GM12878 (cell line): Measurements from ENCODE around the gene DGKK. TPM values are rescaled to one million over a fixed set of nuclear protein-coding genes. Genes with fewer than 3 reads are reported as not detected.

Source experiments
- MAX ChIP-seq: IDR thresholded peaks from 2 replicates; pipeline ENCODE4 v1.6.1; 2012; ENCODE audit warnings: low read depth, low read length, improper control_type of control experiment
- SKIL ChIP-seq: fragments of 450-650 bp; IDR thresholded peaks from 2 replicates; pipeline ENCODE4 v1.6.1; 2017; ENCODE audit warnings: mild to moderate bottlenecking, low read depth, inconsistent platforms; ENCODE audit not compliant: poor library complexity, severe bottlenecking
- SPI1 ChIP-seq: IDR thresholded peaks from 2 replicates; pipeline ENCODE4 v1.6.1; 2011; ENCODE audit warnings: low read depth, mild to moderate bottlenecking, low read length, moderate library complexity, borderline replicate concordance; ENCODE audit not compliant: insufficient read depth
- STAT1 ChIP-seq: fragments of 450-650 bp; conservative IDR thresholded peaks from 2 replicates; pipeline ENCODE4 v1.6.1; 2014; ENCODE audit warnings: antibody characterized with exemption, mild to moderate bottlenecking
- TBL1XR1 ChIP-seq: IDR thresholded peaks from 2 replicates; pipeline ENCODE4 v1.6.1; 2012; ENCODE audit warnings: low read depth, low read length, improper control_type of control experiment
- polyA plus RNA-seq, 11 experiments: library from polyadenylated mRNA; depleted of rRNA in 4 of 11; unstranded in 6 of 11; stranded (reverse) in 5 of 11; fragments of >200 nt; fragmentation: Nextera tagmentation in 4 of 11; fragmentation: Illumina TruSeq in 1 of 11; extraction: Ambion mirVana in 4 of 11; extraction: Trizol in 1 of 11; gene quantifications; 1 replicate in 1 of 11; 2 replicates in 10 of 11; pipeline versions ENCODE4 v1.2.1 to v1.2.3, GENCODE V29; 2011 to 2016; ENCODE audit warnings: inconsistent platforms in 2 of 11, missing spikeins in 2 of 11, low read depth in 1 of 11
- total RNA-seq, 4 experiments: library from RNA; depleted of rRNA in 3 of 4; stranded (reverse); fragments of >200 nt in 3 of 4; fragmentation: Illumina TruSeq in 1 of 4; extraction: Trizol in 1 of 4; gene quantifications; 2 replicates each; pipeline versions ENCODE4 v1.2.1 to v1.2.3, GENCODE V29; 2013 to 2021
- TF ChIP-seq, protein P1 (sequence below): IDR thresholded peaks from 2 replicates; pipeline ENCODE4 v1.6.1; 2011; ENCODE audit warnings: low read depth, low read length, improper control_type of control experiment, borderline replicate concordance
- TF ChIP-seq, protein P2 (sequence below): fragments of 450-650 bp; IDR thresholded peaks from 2 replicates; pipeline ENCODE4 v1.6.1; 2017; ENCODE audit warnings: mild to moderate bottlenecking, moderate library complexity

Gene DGKK
- total and polyA plus RNA-seq, 10 of the 15 experiments (the other 5 are each of a cell fraction or from before 2014, with no cell fraction given) = under 0.01 to 0.03 TPM; not detected in 8

DNA sequence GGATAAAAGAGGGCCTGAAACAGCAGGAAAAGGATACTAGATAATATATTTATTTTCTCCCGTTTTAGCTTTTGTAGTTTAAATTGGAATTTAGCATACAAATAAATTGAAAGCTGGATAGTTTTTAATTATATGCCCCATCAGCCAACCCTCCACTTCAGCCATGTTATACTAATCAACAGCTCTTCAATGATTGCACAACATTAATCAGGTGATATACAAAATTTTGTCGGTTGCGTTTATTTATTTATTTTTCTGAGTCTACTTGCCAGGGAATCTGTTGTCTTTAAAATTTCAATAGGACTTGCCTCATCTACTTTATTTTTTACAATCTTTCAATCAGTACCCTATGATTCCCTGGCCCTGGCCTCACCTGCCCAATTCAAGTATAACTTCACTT is 12.1 kb downstream of the DGKK start (continued):
- TF ChIP-seq SPI1 (no peak), SKIL (no peak), STAT1 (no peak), MAX (no peak), TBL1XR1 (no peak)
- TF ChIP-seq, protein P1, sequence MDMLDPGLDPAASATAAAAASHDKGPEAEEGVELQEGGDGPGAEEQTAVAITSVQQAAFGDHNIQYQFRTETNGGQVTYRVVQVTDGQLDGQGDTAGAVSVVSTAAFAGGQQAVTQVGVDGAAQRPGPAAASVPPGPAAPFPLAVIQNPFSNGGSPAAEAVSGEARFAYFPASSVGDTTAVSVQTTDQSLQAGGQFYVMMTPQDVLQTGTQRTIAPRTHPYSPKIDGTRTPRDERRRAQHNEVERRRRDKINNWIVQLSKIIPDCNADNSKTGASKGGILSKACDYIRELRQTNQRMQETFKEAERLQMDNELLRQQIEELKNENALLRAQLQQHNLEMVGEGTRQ = no peak
- TF ChIP-seq, protein P2, sequence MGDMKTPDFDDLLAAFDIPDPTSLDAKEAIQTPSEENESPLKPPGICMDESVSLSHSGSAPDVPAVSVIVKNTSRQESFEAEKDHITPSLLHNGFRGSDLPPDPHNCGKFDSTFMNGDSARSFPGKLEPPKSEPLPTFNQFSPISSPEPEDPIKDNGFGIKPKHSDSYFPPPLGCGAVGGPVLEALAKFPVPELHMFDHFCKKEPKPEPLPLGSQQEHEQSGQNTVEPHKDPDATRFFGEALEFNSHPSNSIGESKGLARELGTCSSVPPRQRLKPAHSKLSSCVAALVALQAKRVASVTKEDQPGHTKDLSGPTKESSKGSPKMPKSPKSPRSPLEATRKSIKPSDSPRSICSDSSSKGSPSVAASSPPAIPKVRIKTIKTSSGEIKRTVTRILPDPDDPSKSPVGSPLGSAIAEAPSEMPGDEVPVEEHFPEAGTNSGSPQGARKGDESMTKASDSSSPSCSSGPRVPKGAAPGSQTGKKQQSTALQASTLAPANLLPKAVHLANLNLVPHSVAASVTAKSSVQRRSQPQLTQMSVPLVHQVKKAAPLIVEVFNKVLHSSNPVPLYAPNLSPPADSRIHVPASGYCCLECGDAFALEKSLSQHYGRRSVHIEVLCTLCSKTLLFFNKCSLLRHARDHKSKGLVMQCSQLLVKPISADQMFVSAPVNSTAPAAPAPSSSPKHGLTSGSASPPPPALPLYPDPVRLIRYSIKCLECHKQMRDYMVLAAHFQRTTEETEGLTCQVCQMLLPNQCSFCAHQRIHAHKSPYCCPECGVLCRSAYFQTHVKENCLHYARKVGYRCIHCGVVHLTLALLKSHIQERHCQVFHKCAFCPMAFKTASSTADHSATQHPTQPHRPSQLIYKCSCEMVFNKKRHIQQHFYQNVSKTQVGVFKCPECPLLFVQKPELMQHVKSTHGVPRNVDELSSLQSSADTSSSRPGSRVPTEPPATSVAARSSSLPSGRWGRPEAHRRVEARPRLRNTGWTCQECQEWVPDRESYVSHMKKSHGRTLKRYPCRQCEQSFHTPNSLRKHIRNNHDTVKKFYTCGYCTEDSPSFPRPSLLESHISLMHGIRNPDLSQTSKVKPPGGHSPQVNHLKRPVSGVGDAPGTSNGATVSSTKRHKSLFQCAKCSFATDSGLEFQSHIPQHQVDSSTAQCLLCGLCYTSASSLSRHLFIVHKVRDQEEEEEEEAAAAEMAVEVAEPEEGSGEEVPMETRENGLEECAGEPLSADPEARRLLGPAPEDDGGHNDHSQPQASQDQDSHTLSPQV = no peak
